ENCODE measurements around the gene SPATA32.

DNA sequence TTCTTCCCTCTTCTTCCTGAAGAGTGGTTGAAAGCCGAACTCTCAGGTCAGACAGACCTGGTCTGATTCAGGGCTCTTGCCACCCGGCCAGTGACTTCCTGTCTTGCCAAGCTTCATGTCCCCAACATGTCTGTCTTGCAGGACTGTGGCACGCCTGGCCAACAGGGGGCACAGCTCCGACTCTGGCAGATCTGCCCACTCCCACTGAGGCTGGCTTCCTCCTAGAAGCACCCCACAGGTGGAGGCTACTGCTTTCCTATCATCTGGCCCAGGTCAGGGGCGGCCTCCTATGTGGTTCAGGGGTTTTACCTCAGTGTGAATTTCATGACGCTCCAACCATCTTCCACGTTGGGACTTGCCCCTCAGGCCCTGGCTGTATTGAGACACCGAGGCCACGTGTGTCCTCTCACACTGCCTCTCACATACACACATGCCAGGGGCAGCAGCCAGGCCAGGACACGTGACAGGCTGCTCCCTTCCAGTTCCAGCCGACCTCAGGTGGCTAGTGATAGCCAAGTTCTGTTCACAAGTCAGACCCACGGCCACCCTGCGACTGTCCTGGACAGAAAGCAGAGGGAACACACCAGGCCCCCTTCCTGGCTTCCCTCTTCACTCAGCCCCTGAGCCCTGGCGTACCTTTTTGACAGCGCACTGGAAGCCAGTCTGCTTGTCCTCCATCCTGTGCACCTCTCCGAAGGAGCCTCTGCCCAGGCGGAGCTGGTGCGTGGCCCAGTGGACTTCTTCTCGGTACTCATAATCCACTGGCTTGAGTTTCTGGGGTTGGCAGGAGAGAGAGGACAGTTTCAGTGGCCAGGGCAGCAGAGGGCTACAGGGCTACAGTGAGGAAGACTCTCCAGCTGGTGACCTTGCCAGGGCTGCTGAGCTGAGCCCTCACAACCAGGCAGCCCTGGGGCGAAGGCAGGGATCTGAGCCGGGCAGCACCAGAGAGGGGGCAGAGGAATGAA, 22.6 kb upstream of the SPATA32 start:
- no peak for TF ChIP-seq POLR2A (IDR thresholded peaks at IDR 0.05)
- TF ChIP-seq, protein P1, sequence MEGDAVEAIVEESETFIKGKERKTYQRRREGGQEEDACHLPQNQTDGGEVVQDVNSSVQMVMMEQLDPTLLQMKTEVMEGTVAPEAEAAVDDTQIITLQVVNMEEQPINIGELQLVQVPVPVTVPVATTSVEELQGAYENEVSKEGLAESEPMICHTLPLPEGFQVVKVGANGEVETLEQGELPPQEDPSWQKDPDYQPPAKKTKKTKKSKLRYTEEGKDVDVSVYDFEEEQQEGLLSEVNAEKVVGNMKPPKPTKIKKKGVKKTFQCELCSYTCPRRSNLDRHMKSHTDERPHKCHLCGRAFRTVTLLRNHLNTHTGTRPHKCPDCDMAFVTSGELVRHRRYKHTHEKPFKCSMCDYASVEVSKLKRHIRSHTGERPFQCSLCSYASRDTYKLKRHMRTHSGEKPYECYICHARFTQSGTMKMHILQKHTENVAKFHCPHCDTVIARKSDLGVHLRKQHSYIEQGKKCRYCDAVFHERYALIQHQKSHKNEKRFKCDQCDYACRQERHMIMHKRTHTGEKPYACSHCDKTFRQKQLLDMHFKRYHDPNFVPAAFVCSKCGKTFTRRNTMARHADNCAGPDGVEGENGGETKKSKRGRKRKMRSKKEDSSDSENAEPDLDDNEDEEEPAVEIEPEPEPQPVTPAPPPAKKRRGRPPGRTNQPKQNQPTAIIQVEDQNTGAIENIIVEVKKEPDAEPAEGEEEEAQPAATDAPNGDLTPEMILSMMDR (IDR thresholded peaks at IDR 0.05): peak in 3 of 6 experiments; percentile 16 to 46 (median 28)
